HG03025 (cell line): ENCODE data around the gene TMEM132A.

Experiments used
- ATAC-seq: cut with Tn5 transposase; IDR thresholded peaks from one replicate; pipeline ENCODE4 v1.9.1; 2021; ENCODE audit warnings: mild to moderate bottlenecking, moderate library complexity; ENCODE audit not compliant: unreplicated experiment, low FRiP score

TMEM132A gene, protein sequence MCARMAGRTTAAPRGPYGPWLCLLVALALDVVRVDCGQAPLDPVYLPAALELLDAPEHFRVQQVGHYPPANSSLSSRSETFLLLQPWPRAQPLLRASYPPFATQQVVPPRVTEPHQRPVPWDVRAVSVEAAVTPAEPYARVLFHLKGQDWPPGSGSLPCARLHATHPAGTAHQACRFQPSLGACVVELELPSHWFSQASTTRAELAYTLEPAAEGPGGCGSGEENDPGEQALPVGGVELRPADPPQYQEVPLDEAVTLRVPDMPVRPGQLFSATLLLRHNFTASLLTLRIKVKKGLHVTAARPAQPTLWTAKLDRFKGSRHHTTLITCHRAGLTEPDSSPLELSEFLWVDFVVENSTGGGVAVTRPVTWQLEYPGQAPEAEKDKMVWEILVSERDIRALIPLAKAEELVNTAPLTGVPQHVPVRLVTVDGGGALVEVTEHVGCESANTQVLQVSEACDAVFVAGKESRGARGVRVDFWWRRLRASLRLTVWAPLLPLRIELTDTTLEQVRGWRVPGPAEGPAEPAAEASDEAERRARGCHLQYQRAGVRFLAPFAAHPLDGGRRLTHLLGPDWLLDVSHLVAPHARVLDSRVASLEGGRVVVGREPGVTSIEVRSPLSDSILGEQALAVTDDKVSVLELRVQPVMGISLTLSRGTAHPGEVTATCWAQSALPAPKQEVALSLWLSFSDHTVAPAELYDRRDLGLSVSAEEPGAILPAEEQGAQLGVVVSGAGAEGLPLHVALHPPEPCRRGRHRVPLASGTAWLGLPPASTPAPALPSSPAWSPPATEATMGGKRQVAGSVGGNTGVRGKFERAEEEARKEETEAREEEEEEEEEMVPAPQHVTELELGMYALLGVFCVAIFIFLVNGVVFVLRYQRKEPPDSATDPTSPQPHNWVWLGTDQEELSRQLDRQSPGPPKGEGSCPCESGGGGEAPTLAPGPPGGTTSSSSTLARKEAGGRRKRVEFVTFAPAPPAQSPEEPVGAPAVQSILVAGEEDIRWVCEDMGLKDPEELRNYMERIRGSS

GRCh38 chr11:60924110-60924905, at the start of gene TMEM132A:
Gene TMEM132A, plus strand, starts transcription at chr11:60924460. Its CDS starts 174 bp downstream, at chr11:60924634.
- ATAC-seq = no peak

DNA sequence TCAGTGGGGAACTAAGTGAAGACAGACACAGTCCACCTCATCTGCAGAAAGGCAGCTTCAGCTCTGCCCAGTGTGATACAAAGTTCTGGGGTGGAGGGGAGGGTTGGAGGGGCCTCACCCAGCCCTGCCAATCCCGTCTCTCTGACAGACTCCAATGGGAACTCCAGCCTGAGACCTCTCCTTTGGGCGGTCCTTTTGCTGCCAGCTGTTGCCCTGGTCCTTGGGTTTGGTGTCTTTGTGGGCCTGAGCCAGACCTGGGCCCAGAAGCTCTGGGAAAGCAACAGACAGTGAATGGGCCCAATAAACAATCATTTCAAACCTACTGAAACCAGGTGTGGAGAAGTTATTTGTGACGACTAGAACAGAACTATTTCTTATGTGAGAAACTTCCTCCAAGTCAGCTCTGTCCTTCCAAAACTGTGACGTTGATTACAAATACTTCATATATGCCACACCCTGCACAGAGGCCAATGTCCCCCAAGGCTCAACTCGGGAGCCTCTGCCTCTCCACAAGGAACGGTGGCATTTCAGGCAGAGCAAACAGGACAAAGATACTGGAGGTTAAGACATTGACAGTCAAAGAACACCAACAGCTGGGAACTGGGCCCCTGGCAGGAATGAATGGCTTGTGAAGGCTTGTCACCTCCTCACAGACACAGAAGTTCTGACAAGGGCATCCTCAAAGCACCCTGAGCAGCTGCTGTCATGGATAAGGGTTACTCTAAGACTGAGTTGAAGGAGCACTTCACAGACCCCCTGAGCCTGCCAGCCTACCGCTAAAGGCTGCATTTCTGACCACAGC, 48.7 kb upstream of the TMEM132A start:
- ATAC-seq = no peak

GRCh38 chr11:60876168-60876485, 48.1 kb upstream of the TMEM132A start:
- ATAC-seq = no peak

DNA sequence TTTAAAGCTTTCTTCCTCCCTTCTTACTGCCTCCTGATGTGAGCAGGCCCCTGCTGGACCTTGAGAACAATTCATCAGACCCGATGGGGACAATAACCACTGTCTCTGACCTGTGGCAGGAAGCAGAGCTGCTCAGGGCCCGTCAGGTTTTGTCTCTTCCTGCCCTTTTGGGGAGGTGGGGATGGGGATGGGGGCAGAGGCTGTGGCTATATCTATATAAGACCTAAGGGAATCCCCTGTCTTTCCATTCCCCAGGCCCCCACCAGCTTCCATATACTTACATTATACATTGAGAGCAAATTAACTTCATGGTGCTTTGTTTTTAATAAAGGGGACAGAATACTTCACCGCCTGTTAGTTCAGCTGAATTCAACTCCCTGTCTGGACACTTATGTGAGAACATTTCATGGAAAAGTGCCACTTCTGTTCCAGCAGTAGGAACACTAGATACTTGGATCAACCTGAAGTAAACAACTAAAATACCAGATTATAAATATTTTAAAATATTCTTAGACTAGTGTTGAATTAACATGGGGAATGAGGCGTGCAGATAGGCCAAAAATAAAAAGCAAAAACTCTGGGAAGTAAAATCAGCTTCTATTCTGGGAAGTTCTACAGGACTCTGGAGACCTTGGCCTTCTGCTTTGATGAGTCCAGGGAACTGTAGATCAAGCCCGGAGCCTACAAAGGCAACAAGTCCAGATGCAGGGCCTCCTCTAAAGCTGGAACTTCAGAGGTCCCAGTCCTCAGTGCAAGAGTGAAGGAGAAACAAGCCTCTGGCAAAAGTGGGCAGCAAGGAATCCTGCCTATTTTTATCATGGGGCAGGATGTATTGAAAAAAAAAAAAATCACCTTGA, 45.8 kb upstream of the TMEM132A start:
- ATAC-seq = no peak

DNA sequence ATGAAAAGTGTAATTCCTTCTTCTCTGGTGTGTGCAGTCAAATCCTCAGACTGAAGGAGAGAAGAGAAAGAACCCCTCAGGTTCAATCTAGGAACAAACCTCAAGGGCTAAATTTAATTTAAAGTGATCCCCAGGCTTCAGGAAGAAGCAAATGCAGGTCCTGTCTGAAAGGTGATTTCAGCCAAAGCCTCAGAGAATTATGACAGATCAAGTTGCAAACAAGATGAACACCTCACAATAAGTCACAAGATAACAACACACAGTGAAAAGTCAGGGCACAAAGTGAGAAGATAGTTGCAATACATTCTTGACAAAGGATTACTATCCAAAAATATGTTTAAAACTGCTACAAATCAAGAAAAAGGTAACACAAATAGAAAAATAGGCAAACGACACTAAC, 45.2 kb upstream of the TMEM132A start:
- no peak for ATAC-seq

GRCh38 chr11:60879971-60880588, 44.2 kb upstream of the TMEM132A start:
- ATAC-seq = no peak

DNA sequence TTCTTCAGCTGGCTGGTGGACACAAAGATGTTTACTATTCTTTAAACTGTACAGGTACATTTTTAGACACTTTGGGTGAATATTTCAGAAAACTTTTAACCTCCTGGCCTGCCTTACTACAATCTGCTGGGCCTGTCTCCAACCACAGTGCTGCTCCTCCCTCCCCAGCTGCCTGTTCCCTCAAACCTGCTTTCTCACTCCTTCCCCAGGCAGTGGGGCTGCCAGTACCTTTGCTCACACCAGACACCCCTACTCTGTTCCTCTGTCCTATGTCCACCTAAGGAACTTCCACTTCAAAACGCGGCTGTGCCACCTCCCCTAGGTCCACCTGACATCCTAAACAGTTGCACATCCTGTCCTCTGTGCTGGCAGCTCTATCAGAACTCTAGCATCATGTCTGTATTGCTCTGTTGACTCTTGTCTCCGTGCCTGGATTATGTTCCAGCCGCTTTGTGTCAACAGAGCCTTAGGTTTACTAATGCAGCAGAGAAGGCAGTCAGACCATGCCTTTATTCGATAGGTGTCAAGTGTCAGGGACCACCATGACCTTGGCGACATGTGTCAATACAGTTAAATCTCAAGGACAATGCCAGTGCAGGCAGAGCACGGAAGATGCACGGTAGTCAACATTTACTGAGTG, 43.5 kb upstream of the TMEM132A start:
- no peak for ATAC-seq

- ATAC-seq = no peak
Measured at GRCh38 chr11:60887556-60887955, 36.7 kb upstream of the TMEM132A start.

DNA sequence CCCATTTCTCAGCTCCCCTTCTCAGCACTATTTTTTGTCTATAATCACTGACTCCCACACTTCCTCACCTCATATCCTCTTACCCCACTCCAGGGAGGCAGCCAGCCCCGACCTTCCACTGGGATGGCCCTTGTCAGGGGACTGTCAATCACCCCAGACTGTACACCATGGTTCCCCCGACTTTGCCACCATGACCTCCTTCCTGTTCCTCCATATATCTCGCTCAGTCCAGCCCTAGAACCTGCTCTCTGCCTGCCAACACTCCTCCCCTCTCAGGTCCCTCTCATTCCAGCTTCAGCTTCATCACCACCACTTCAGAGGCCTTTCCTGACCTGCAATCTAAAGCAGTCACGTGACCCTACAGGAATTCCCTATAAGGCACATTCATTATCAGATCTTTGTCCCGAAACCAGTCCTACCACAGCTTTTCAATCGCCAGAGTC, 34.4 kb upstream of the TMEM132A start:
- ATAC-seq = no peak

- ATAC-seq = no peak
Measured at GRCh38 chr11:60890696-60891095, 33.6 kb upstream of the TMEM132A start.

DNA sequence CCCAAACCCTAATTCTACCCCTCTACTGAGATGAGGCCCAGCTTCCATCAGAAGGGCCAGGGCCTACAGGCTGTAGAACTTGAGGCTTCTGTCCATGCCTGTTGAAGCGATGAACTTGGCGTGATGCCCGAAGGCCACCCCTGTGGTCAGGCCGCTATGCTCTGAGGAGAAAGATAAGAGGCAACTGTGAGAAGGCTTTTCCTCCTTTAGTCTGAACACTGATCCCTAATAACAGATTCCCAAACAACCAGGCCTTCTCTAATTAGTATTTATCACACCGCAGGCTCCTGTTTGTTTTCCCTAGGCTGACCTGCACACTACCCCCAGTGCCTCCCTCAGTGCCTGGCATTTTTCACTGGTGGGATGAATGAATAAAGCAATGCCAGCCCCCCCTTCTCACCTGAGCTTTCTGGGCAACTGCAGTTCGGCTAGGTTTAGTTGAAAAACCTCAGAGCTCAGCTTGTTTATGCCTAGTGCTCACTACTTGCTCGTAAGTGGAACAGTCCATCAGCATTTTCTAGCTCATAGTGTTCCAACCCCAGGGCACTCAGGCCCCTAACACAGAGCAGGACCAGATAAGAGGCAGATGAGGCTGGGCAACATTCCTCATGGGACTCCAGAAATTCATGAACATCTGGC, 33.0 kb upstream of the TMEM132A start:
- ATAC-seq = no peak

DNA sequence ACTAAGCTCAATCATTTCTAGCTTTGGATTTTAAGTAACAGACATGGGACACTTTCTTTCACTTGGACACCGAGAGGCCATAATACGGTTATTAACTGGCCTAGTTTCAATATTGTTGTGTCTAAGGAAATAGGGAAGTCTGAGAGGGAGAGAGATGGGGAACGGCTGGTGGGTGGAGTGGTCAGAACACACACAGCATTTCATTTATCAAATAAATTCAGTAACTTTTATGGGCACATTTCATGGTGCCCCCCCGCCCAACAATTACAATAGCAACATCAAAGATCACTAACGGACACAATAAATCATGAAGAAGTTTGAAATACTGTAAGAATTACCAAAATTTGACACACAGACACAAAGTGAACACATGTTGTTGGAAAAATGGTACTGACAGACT, 28.6 kb upstream of the TMEM132A start:
- no peak for ATAC-seq

- ATAC-seq = no peak
Measured at GRCh38 chr11:60897496-60897895, 26.8 kb upstream of the TMEM132A start.

- ATAC-seq = no peak
Measured at GRCh38 chr11:60899046-60899936, 25.0 kb upstream of the TMEM132A start.

DNA sequence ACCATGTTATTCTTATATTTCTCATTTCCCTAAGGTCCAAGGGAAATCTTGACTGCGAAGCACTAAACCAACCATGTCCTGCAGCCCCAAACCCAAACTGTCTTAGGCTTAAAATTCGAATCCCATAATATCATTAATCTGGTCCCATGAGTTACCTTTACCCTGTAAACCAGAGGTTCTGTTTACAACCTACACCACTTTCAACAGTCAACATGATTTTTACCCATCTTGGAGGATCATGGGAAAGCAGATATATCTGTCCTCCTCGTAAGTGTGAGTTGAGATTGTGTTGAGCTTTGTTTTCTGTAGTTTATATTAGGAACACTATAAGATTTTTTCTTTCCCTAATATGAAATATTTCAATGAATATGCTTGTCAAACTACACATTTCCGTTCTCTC, 24.3 kb upstream of the TMEM132A start:
- no peak for ATAC-seq

- no peak for ATAC-seq
Measured at GRCh38 chr11:60900673-60901404, 23.4 kb upstream of the TMEM132A start.
